22Rv1 (cell line): ENCODE data around the gene GNPTAB.

Source experiments
- CTCF ChIP-seq: fragments of 450-650 bp; IDR thresholded peaks from 2 replicates; pipeline ENCODE4 v1.5.1; 2017; ENCODE audit warnings: mild to moderate bottlenecking
- ZFX ChIP-seq: fragments of 450-650 bp; IDR thresholded peaks from 2 replicates; pipeline ENCODE4 v1.6.1; 2017; ENCODE audit warnings: antibody characterized with exemption, borderline replicate concordance

DNA sequence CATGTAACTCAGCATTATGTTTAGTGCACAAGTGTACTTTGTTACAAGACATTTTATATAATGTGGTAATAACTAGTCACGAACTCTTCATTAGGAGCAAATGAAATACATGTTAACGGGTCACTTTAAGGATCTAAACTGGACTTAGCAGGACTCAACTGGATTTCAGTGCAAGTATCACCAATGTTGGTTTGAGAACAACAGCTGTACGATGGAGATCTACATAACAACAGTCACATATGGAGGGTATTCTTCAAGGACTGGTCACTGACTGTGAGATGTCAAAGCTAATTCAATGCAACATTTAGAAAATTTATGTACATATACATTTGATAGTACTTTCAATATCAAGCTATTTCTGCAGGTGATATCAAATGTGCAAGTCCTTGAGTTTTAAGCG lies 69.0 kb downstream of the GNPTAB start:
- no peak for TF ChIP-seq CTCF
- TF ChIP-seq ZFX = no peak
